ENCODE data around the gene OR6B3.

OR6B3 gene

DNA sequence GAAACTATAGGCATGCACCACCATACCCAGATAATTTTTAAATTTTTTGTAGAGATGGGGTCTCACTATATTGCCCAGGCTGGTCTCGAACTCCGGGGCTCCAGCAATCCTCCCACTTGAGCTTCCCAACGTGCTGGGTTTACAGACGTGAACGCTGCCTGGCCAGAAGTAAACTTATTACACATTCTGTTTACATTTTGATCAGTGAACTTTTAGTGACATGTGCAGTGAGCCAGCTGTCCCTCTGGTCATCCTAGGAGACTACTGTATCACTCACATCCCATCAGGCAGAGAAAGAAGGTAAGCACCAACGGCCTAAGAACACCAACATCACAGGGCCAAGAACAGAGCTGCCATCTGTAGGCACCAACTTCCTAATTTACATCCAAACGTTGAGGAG is 50.3 kb downstream of the OR6B3 start:
- H2BK5ac ChIP-seq (ENCODE audit: low read length) = no peak overlapping the region
- H3K9ac ChIP-seq (ENCODE audit: low read depth, low read length, poor library complexity) = no peak overlapping the region
- H2BK15ac ChIP-seq (ENCODE audit: low read length) = no peak overlapping the region
- H3K4ac ChIP-seq (ENCODE audit: low read length) = no peak overlapping the region
- WGBS, 2 donors (ENCODE audit: extremely low coverage in 2 of 2, insufficient read length in 2 of 2, insufficient replicate concordance in 1 of 2) = no CpG with 5 or more reads among the region's 7 CpGs
- no peak overlapping the region for H2AK5ac ChIP-seq (ENCODE audit: low read depth, low read length)
- no peak overlapping the region for H3K4me3 ChIP-seq (ENCODE audit: low read length in 2 of 2)
- H3K4me1 ChIP-seq (ENCODE audit: control insufficient read depth in 2 of 2, insufficient read depth in 1 of 2, low read depth in 1 of 2, low read length in 2 of 2) = no peaks in the 10 kb centered on the region
- H2BK12ac ChIP-seq (ENCODE audit: low read length) = no peak overlapping the region
- H4K91ac ChIP-seq (ENCODE audit: low read depth, low read length, poor library complexity) = no peak overlapping the region
- H4K8ac ChIP-seq (ENCODE audit: low read depth, low read length) = no peak overlapping the region
- no peak overlapping the region for H3K4me2 ChIP-seq (ENCODE audit: insufficient read depth, low read length, poor library complexity, severe bottlenecking)
- no peaks in the 10 kb centered on the region for H3K79me1 ChIP-seq (ENCODE audit: low read depth, low read length)
- no peak overlapping the region for H3K14ac ChIP-seq (ENCODE audit: low read length)
- peaks cover 0 to 2% of the 10 kb centered on the region in 2 donors for H3K9me3 ChIP-seq (replicated peaks in 1 of 2; ENCODE audit: control insufficient read depth in 2 of 2, insufficient read depth in 1 of 2, low read depth in 1 of 2, low read length in 2 of 2)
- H3K23ac ChIP-seq (ENCODE audit: low read depth, low read length, poor library complexity) = no peak overlapping the region
- no peak overlapping the region for H3K18ac ChIP-seq (ENCODE audit: low read length)
- H2AFZ ChIP-seq (ENCODE audit: low read length) = no peak overlapping the region
- H3K27ac ChIP-seq (replicated peaks; ENCODE audit: low read length) = no peak overlapping the region
- H3K27me3 ChIP-seq (ENCODE audit: control insufficient read depth in 3 of 3, insufficient read depth in 3 of 3, low read depth in 1 of 3, low read length in 3 of 3) = no peaks in the 10 kb centered on the region
- peaks cover 26 to 96% of the 10 kb centered on the region in 2 donors for H3K36me3 ChIP-seq (replicated peaks in 1 of 2; ENCODE audit: control insufficient read depth in 2 of 2, insufficient read depth in 2 of 2, low read length in 2 of 2)
- H2BK120ac ChIP-seq (ENCODE audit: low read depth, low read length) = no peak overlapping the region
- DNase-seq (ENCODE audit: low spot score) = no peak

- Histone ChIP-seq H2AK5ac (ENCODE audit: low read depth, low read length) (no peak overlapping the region), H3K79me1 (ENCODE audit: low read depth, low read length) (no peaks in the 10 kb centered on the region), H3K18ac (ENCODE audit: low read length) (no peak overlapping the region), H3K4me1 (ENCODE audit: control insufficient read depth in 2 of 2, insufficient read depth in 1 of 2, low read depth in 1 of 2, low read length in 2 of 2) (no peaks in the 10 kb centered on the region), H2BK120ac (ENCODE audit: low read depth, low read length) (no peak overlapping the region), H3K4ac (ENCODE audit: low read length) (no peak overlapping the region), H3K14ac (ENCODE audit: low read length) (no peak overlapping the region), H3K4me2 (ENCODE audit: insufficient read depth, low read length, poor library complexity, severe bottlenecking) (no peak overlapping the region), H2BK5ac (ENCODE audit: low read length) (no peak overlapping the region), H2BK15ac (ENCODE audit: low read length) (no peak overlapping the region), H3K9me3 (replicated peaks in 1 of 2; ENCODE audit: control insufficient read depth in 2 of 2, insufficient read depth in 1 of 2, low read depth in 1 of 2, low read length in 2 of 2) (peaks cover 0 to 2% of the 10 kb centered on the region in 2 donors), H3K23ac (ENCODE audit: low read depth, low read length, poor library complexity) (no peak overlapping the region), H3K4me3 (ENCODE audit: low read length in 2 of 2) (no peak overlapping the region), H2AFZ (ENCODE audit: low read length) (no peak overlapping the region), H4K8ac (ENCODE audit: low read depth, low read length) (no peak overlapping the region), H3K36me3 (replicated peaks in 1 of 2; ENCODE audit: control insufficient read depth in 2 of 2, insufficient read depth in 2 of 2, low read length in 2 of 2) (peaks cover 23 to 88% of the 10 kb centered on the region in 2 donors), H3K27me3 (ENCODE audit: control insufficient read depth in 3 of 3, insufficient read depth in 3 of 3, low read depth in 1 of 3, low read length in 3 of 3) (no peaks in the 10 kb centered on the region), H3K9ac (ENCODE audit: low read depth, low read length, poor library complexity) (no peak overlapping the region), H3K27ac (replicated peaks; ENCODE audit: low read length) (no peak overlapping the region), H2BK12ac (ENCODE audit: low read length) (no peak overlapping the region), H4K91ac (ENCODE audit: low read depth, low read length, poor library complexity) (no peak overlapping the region)
- DNase-seq (ENCODE audit: low spot score) = no peak
- no CpG with 5 or more reads among the region's 11 CpGs for WGBS, 2 donors (ENCODE audit: extremely low coverage in 2 of 2, insufficient read length in 2 of 2, insufficient replicate concordance in 1 of 2)
These were observed 52.6 kb downstream of the OR6B3 start for GRCh38 chr2:240000671-240001070.

- Histone ChIP-seq H3K23ac (ENCODE audit: low read depth, low read length, poor library complexity) (no peak overlapping the region), H3K14ac (ENCODE audit: low read length) (no peak overlapping the region), H3K79me1 (ENCODE audit: low read depth, low read length) (no peaks in the 10 kb centered on the region), H4K91ac (ENCODE audit: low read depth, low read length, poor library complexity) (no peak overlapping the region), H3K9ac (ENCODE audit: low read depth, low read length, poor library complexity) (no peak overlapping the region), H4K8ac (ENCODE audit: low read depth, low read length) (no peak overlapping the region), H3K4me2 (ENCODE audit: insufficient read depth, low read length, poor library complexity, severe bottlenecking) (no peak overlapping the region), H3K18ac (ENCODE audit: low read length) (no peak overlapping the region), H2BK5ac (ENCODE audit: low read length) (no peak overlapping the region), H3K9me3 (replicated peaks in 1 of 2; ENCODE audit: control insufficient read depth in 2 of 2, insufficient read depth in 1 of 2, low read depth in 1 of 2, low read length in 2 of 2) (peaks cover 2 to 7% of the 10 kb centered on the region in 2 donors), H2BK15ac (ENCODE audit: low read length) (no peak overlapping the region), H3K36me3 (replicated peaks in 1 of 2; ENCODE audit: control insufficient read depth in 2 of 2, insufficient read depth in 2 of 2, low read length in 2 of 2) (peaks cover 15 to 74% of the 10 kb centered on the region in 2 donors), H2BK12ac (ENCODE audit: low read length) (no peak overlapping the region), H2AFZ (ENCODE audit: low read length) (no peak overlapping the region), H3K4me3 (ENCODE audit: low read length in 2 of 2) (no peak overlapping the region), H2AK5ac (ENCODE audit: low read depth, low read length) (no peak overlapping the region), H3K27ac (replicated peaks; ENCODE audit: low read length) (no peak overlapping the region), H2BK120ac (ENCODE audit: low read depth, low read length) (no peak overlapping the region), H3K4me1 (ENCODE audit: control insufficient read depth in 2 of 2, insufficient read depth in 1 of 2, low read depth in 1 of 2, low read length in 2 of 2) (no peaks in the 10 kb centered on the region), H3K27me3 (ENCODE audit: control insufficient read depth in 3 of 3, insufficient read depth in 3 of 3, low read depth in 1 of 3, low read length in 3 of 3) (no peaks in the 10 kb centered on the region), H3K4ac (ENCODE audit: low read length) (no peak overlapping the region)
- no CpG with 5 or more reads among the region's 9 CpGs for WGBS, 2 donors (ENCODE audit: extremely low coverage in 2 of 2, insufficient read length in 2 of 2, insufficient replicate concordance in 1 of 2)
- no peak for DNase-seq (ENCODE audit: low spot score)
These were observed 55.5 kb downstream of the OR6B3 start for GRCh38 chr2:239997686-239998409.
